ENCODE results near the gene RSPRY1.

Gene RSPRY1

GRCh38 chr16:57239107-57239506 is 53.0 kb downstream of the RSPRY1 start:
- TF ChIP-seq, protein P1, sequence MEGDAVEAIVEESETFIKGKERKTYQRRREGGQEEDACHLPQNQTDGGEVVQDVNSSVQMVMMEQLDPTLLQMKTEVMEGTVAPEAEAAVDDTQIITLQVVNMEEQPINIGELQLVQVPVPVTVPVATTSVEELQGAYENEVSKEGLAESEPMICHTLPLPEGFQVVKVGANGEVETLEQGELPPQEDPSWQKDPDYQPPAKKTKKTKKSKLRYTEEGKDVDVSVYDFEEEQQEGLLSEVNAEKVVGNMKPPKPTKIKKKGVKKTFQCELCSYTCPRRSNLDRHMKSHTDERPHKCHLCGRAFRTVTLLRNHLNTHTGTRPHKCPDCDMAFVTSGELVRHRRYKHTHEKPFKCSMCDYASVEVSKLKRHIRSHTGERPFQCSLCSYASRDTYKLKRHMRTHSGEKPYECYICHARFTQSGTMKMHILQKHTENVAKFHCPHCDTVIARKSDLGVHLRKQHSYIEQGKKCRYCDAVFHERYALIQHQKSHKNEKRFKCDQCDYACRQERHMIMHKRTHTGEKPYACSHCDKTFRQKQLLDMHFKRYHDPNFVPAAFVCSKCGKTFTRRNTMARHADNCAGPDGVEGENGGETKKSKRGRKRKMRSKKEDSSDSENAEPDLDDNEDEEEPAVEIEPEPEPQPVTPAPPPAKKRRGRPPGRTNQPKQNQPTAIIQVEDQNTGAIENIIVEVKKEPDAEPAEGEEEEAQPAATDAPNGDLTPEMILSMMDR (IDR thresholded peaks at IDR 0.05; ENCODE audit: low read depth, low read length, missing control alignments), result no peak
- no peak for DNase-seq (ENCODE audit: extremely low read depth, low read depth)
- H3K4me3 ChIP-seq (replicated peaks; ENCODE audit: low read depth, low read length), result no peak overlapping the region

DNA sequence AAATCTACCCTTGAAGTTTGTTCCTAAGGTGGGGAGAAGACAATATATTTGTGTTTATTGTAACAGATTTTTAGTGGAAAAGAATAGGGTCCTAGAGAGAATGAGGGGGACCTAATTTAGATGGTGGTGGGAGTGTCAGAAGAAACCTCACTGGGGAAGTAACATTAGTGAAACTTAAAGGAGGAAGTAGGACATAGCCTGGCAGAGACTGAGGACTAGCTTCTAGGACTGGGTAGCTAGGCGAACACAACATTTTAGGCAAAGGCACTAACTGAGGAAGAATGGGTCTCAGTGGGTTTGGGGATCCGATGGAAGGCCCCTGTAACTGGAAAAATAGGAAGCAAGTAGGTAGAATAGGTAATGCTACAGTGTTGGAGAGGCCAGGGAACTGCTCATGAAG is 54.7 kb downstream of the RSPRY1 start:
- H3K4me3 ChIP-seq (replicated peaks; ENCODE audit: low read depth, low read length), result no peak overlapping the region
- no peak for DNase-seq (ENCODE audit: extremely low read depth, low read depth)
- TF ChIP-seq, protein P1 (IDR thresholded peaks at IDR 0.05; ENCODE audit: low read depth, low read length, missing control alignments), result no peak

DNA sequence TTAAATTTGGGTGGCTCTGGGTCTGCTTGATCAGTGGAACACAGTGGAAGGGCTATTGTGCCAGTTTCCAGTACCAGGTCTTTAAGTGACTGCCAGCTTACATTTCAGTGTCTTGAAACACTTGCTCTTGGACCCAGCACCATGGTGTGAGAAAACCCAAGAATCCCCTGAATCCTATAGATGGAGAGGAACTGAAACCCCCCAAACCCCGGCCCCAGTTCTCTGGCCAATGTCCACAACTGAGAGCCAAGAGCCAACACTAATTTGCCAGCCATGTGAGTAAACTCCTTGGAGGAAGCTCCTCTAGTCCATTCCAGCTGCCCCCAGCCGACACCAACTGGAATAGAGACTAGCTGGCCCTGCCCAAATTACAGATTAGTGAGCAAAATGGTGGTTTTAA is 56.5 kb downstream of the RSPRY1 start:
- no peak for DNase-seq (ENCODE audit: extremely low read depth, low read depth)

DNA sequence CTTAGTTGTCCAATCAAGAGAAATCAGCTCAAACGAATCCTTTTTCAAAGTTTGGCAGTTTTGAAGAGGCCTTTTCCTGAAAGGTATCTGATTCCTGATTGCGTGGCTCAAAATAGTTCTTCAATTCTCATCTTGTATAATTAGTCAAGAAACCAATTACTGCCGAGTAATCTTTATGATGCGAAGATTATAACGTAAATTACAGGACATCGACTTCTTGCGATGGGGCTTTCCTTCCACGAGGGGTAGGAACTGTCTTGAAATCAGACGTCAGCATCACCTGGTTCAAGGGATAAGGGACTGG is 58.3 kb downstream of the RSPRY1 start:
- DNase-seq (ENCODE audit: extremely low read depth, low read depth), result no peak
- peak overlapping the region; percentile 70 for H3K4me3 ChIP-seq (replicated peaks; ENCODE audit: low read depth, low read length)
- TF ChIP-seq, protein P1 (IDR thresholded peaks at IDR 0.05; ENCODE audit: low read depth, low read length, missing control alignments), result no peak

More for the DNA sequence above, 56.5 kb downstream of the RSPRY1 start:
- H3K4me3 ChIP-seq (replicated peaks; ENCODE audit: low read depth, low read length), result no peak overlapping the region
- TF ChIP-seq, protein P1 (IDR thresholded peaks at IDR 0.05; ENCODE audit: low read depth, low read length, missing control alignments), result no peak

DNA sequence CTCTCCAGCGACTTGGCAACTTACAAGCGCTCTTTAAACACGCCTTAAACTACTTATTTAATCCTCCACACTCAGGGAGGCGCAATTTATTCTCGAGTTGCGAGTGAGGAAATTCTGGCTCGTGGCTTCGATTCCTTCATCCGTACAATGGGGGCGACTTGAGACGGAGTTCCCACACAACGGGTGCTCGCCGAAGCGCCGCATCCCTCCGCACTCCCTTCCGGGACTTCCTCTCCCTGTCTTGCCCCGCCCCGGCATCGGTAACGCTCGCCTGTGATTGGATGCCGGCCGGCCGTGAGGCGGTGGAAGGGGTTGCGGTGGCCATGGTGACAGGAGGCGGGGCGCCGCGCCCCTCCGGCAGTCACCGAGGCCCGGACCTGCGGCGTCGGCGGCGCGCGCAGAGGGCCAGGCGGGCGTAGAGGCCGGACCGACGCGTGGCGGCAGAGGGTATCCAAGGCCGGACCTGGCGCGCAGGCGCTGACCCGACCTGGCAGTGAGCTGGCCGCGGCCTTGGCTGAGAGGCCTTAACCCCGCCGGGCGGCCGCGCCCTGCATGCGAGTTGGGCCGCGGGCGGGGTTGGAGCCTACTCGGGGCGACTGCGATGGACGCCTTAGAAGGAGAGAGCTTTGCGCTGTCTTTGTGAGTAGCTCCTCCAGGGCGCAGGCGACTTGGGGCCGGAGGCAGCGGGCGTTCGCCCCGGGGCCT is 58.8 kb downstream of the RSPRY1 start, which contains the start of gene ARL2BP:
TSS of gene ARL2BP (plus strand) at position 493 of the 705 bp plus-strand sequence. CDS start at position 602, 109 bp downstream.
- TF ChIP-seq, protein P1 (IDR thresholded peaks at IDR 0.05; ENCODE audit: low read depth, low read length, missing control alignments), result no peak
- DNase-seq (ENCODE audit: extremely low read depth, low read depth), result peak; percentile 85

GRCh38 chr16:57245472-57246113 is 59.5 kb downstream of the RSPRY1 start:
- peak overlapping the region; percentile 70 for H3K4me3 ChIP-seq (replicated peaks; ENCODE audit: low read depth, low read length)
- no peak for DNase-seq (ENCODE audit: extremely low read depth, low read depth)
- TF ChIP-seq, protein P1 (IDR thresholded peaks at IDR 0.05; ENCODE audit: low read depth, low read length, missing control alignments), result no peak

More for the DNA sequence above, 58.8 kb downstream of the RSPRY1 start, which contains the start of gene ARL2BP:
- peak within 1 kb of the TSS; percentile 70 for H3K4me3 ChIP-seq (replicated peaks; ENCODE audit: low read depth, low read length)
